Embryonic facial prominence (tissue), 1 donor: Measurements from ENCODE around the gene CNKSR3.
A peak's percentile ranks its signal among the peaks of the same experiment; 100 is the strongest.

ENCODE experiments used
- DNase-seq: peaks from one replicate; pipeline ENCODE4 v3.0.0-alpha.2; 2016; ENCODE audit errors: extremely low spot score

The CNKSR3 gene

DNA sequence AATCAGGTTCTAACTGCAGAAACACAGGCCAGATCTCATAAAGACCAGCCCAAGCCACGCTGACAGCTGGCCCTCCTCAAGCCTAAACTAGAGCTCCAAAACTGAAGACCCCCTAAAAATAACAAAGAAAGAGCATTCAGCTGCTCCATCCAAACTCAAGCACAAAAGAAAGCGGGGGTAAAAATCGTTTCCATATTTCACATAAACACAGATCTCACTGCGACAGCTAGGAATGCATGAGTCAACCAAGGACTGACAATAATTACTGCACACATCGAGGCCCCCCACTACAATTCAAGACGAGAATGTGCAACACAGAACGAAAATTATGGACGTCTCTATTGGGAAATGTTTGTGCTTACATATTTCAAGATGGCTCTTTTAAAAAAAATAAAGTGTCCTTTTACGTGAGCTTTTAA, 31.1 kb downstream of the CNKSR3 start:
- peak; percentile 73 for DNase-seq

DNA sequence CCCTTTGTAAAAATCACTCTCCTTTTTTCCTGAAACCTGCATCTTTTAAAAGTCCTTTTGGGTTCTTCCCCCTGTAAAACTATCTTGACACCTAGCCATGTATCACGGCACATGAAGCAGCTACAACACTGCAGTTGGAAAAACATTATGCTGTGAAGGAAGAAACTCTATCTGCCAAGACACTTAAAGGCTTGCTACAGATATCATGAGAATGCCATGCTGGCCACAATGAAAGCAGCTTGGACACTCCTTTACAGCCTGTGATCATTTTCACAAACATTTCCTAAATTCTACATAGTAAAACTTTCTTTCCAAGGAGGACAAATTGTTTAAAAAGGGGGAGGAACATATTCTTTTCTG, 31.8 kb downstream of the CNKSR3 start:
- DNase-seq, result no peak

DNA sequence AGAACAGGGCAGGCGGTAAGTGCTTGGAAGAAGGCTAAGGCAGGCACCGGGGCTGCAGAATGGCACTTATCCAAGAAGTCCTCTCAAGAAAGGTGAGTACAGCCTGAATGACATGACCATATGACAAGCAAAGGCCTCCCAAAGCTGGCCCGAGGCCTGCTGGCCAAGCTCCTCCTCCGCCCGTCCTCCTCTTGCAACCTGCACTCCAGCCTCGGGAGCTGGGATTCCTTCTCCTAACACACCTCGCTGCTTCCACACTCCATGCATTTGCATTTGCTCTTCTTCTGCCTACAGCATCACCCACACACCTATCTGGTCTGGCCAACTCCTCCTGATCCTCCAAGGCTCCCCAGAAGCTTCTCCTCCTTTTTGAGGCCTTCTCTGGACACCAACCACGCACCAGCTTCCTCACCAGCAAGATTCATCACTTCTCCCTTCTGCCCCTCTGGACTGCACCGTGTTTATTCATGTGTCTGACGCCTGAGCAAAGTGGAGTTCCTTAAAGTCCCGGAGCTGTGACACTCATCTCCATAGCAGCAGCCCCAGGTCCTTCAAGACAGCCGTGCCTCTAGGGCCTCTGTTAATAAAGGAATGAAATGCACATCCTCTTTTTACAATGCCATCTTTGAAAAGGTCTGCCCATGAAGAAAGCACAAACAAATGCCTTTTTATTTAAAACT, 32.3 kb downstream of the CNKSR3 start:
- DNase-seq, result no peak

DNA sequence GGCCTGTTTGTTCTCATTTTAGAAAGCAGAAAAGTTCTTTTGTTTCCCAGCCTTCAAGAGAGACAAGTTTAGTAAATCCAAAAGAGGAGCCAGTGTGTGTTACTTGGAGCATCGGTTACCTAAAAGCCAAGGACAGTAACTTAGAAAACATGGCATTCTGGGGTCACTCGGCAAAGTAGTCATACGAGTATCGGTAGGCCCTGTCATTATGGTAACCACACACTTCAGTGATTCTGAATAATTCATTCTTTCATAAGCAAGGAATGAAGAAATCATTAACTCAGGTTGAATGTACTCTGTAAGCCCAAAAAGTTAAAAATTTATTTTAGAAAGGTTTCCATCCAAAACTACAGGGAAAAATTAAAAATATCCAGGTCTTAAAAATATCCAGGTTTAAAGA, 34.0 kb downstream of the CNKSR3 start:
- DNase-seq, result no peak

DNA sequence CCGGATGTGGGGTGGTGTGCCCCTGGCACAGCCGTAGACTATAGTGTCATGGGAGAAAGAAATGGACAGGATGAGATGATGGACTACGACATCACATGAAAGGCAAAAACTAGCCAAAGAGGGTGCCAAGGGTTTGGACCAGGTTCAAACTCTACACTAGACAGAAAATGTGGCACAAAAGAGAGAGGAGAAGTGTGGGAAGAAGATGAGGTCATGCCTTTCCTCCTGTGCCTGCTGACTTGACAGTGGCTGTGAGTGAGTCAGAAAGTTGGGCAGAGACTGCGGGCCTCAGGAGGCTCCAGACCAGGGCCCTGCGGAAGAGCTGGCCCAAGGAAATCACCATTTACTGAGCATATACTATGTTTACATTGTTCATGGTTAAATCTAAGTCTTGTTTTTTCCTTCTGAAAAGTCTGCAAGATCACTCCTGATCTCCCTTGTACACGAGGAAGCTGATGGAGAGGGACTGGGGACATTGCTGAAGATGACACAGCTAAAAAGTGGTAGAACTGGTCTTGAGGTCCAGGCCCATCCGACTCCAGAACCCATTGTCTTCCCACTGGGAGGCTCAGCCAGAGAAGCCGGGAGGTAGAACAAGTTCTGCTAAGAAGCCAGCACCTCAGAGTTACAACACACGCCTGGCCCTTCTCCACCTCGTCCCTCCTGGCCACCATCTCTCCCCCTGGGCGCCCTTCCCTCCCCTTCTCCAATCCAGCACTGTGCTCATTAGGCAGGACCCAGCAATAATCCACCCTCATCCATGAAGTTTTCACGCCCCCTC, 35.6 kb downstream of the CNKSR3 start:
- DNase-seq, result no peak

DNA sequence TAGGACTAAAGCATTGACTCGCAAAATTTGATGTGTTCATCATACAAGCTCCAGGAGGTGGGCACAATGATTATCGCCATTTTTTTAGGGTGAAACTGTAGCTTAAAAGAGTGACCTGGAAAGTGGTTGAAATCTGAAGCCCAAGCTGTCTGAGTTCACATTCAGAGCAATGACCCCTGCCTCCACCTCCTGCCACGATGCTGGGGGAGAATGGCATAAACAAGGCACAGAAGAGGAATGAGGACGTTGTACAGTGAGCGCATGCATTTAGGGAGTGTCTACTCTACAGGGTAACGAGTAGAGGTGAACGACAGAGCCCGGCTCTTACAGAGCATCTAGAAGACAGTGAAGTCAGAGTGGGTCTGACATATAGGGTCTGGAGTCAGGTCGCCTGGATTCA, 37.2 kb downstream of the CNKSR3 start:
- no peak for DNase-seq

DNA sequence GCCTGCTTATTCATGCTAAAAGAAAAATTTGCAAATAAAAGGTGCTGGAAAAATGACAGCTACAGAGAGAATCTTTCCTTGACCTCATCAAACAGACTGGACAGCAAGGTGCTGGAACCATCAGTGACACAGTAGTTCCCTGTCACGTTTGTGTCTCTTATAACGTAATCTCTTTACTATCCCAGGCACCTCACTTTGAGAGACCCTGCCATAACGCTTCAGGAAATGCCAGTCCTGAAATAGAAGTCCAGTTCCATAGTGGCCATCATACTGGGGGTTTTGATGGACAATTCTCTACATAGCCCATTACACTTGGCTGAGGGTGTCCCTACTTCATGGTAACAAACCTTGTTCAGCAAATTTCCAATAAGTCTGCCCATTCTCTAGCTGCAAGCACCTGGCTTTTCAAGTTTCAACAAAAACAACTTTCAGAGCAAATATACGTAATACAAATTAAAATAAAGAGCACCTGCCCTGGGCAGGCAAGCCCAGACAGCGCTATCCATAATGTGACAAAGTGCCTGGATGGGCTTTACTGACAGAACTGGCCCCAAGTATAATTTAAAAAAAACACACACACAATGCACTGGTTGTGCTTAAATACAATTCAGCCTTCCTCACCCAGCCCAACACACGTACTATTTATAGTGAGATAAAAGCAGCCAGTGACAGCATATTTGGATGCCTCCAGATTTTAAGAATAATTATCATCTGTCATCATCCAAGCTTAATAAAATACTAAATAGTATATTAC, 38.7 kb downstream of the CNKSR3 start:
- no peak for DNase-seq

DNA sequence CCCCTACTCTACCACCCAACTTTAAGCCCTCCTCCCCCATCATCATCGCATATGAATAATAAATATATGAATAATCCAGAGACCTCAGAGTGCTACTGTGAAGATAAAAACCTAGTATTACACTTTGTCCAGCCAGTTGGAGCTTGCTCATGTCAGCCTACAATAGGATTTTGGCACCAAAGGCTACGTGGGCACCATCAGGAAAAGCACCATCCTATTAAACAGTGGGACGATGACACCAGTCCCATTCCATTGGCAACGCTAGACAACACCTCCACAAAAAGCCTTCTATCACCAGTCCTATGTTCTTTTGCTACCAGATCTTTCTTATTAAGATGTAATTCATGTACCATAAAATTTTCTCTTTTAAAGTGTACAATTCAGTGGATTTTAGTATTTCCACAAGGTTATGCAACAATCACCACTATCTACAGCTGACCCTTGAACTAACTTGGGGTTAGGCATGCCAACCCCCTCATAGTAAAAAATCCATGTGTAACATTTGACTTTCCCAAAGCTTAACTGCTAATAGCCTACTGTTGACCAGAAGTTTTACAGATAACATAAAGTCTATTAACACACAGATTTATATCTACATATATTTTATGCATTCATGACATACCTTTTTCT, 41.1 kb downstream of the CNKSR3 start:
- DNase-seq, result no peak

DNA sequence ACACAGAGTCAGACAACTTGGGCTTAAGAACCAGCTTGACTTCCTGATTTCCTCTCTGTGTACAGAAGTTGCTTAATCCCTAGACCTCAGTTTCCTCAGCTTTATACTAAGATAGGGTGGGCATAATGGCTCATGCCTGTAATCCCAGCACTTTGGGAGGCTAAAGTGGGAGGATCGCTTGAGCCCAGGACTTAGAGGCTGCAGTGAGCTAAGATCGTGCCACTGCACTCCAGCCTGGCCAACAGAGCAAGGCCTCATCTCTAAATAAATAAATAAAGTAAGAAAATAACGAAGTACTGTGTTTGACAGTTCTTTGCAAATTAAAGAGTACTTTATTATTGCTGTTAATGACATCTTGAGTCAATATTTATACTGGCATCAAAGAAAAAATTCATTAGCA, 41.7 kb downstream of the CNKSR3 start:
- no peak for DNase-seq

DNA sequence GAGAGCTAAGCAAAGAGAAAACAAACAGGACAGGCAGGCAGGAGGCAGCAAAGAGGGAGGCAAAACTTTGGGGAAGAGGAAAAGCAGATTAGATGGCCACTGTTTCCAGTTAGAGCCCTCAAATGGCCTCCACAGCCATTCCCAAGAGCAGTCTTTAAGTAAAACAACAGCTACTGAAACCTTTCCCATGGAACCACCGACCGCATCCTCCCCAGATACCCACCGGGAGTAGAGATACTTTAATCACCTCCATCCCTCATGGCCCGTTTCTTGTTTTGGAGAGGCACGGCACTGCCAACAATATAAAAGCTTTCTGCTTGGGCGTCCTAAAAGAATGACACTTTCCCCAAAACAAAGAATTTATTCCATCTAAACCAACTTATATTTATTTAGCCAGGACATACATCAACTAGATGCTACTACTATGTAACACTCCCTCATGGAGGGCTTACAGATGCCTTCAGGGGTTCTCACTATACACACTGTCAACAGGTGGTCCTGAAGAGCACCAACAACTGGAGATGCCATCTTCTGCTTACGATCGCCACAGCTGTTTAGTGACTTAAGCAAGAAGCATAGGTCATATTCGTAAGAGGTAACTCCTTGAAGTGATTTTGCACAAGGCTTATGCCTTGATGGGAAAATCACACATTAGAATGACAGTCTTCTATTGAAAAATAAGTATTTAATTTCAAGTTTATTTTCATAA, 43.4 kb downstream of the CNKSR3 start:
- DNase-seq, result no peak

DNA sequence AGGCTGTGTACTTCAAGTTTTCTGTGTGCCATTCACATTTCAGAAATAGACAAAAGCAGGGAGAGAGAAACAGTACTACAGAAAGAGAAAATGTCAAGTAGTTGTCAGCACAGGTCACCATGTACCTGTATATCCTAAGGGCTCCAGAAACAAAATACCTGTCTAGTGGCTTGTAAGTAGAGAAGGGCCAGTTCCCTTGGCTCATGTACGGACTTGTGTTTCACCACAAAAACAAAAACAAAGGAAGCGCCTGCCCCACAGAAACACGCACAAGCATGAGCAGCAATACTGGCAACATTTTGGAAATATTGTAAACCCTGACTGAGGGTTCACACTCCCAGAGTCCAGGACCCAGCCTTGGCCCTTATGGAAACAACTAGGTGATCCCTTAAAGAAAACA, 44.3 kb downstream of the CNKSR3 start:
- DNase-seq, result no peak

DNA sequence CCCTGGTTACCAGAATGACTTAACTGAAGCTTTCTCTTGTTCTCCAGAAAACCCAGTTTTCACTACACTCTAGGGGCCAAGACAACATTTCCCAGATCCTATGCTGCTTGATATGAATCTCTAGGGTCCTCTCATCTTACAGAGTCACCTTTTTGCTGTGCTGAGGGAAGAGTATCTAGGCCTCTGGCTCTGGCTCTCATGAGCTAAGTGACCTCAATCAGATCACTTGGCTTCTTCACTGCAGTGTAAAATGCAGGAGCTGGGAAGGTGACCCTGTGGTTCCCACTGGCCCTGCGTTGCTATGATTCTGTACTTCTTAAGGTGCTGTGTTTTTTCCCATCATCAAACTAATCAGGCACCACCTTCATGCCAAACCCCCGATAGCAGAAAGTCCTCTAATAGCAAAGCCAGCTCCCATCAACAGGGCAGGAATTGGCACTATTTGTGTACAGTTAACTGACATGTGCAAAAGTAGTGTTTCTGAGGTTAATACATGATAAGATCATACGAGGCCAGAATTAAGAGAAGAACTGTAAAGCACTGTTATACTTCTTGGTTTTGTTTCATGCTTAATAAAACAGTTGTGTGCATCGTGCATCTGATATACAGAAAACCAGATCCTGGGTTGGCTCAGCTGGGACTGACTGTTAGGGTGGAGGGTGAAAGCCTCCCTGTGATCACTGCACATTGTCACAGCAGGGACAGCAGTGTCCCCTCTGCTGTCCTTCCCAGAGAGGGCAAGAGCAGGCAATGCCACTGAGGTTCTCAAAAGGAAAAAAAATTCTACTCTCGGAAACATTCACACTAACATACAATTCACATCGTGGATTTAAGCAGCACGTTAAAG, 46.7 kb downstream of the CNKSR3 start:
- DNase-seq, result no peak

DNA sequence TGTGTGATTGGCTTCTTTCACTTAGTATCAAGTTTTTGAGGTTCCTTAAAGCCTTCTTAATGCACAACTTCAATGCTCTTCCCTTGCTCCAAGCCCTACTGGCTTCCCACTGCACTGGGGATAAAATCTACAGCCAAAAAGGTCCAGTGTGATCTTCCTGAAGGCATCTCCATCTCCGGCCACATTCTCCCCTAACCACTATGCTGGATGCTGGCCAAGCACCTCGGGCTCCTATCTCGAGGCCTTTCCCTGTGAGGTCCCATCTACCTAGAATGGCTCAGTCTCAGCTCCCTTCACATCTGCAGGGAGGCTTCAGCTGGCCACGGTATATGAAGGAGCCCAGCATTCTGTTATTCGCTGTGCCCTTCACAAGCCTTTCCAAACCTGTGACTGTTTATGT, 48.1 kb downstream of the CNKSR3 start:
- no peak for DNase-seq

DNA sequence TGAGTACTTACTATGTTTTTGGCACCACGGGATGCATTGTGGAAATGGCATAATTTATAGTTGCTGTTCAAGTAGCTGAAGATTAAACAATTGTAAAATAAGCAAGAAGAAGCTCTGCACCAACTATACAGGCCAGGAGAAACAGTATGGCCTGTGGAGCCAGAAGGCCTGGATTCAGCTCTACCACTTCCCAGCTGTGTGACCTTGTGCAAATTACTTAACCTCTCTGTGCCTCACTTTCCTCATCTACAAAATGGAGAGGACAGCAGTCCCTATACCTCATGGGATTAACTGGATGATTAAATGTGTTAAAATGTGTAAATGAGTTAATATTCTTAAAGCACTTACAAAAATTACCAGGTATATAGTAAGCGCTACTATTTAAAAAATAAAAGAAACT, 49.1 kb downstream of the CNKSR3 start:
- DNase-seq, result no peak

DNA sequence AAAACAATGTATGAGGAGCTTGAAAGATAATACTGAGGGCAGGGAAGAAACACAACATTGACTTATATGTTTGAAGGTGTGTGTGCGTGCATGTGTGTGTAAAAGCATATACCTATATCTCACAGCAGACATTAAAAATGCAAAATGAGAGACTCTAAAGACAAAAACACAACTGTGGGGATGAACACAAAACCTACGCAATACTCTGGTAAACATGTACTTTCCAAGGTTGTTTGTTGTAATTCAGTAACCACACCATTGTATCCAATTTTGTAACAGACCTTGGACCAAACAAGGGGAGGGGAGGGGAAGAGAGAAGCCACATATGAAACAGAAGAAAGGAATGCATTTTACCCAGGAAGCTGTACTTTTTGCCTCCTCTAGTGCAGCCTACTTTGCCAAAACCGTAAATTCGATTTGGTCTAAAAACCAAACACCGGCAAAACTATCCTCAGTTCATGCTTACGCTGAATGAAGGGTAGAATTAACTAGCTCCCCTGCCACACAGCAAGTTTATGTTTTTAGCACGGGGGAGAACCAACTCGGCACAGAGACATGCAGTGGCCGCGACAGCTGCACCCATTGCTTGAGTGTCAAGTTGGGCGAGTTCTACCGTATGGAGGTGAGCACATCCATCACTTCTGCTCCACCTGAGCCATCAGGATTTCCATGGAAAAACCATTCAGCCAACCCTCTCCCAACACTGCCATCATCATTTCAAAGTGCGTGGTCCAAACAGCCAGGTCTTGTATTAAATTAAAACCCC, 50.0 kb downstream of the CNKSR3 start:
- no peak for DNase-seq

DNA sequence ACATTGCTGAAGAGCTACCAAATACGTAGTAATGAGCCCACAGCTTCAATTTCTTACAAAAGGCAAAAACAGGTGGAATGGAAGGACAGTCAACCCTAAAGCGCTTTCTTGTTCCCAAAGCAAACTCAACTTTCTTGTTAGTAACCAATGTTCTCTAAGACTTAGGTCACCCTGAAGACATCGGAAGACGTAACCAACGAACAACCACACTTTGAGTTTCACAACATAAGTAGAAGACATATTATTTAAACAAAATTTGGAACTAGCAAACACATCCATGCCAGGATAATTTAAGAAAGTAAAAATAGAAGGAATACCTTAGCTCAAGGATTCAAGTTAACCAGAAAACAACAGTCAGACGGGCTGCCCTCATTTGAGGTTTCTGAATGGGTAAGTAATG, 51.0 kb downstream of the CNKSR3 start:
- no peak for DNase-seq

DNA sequence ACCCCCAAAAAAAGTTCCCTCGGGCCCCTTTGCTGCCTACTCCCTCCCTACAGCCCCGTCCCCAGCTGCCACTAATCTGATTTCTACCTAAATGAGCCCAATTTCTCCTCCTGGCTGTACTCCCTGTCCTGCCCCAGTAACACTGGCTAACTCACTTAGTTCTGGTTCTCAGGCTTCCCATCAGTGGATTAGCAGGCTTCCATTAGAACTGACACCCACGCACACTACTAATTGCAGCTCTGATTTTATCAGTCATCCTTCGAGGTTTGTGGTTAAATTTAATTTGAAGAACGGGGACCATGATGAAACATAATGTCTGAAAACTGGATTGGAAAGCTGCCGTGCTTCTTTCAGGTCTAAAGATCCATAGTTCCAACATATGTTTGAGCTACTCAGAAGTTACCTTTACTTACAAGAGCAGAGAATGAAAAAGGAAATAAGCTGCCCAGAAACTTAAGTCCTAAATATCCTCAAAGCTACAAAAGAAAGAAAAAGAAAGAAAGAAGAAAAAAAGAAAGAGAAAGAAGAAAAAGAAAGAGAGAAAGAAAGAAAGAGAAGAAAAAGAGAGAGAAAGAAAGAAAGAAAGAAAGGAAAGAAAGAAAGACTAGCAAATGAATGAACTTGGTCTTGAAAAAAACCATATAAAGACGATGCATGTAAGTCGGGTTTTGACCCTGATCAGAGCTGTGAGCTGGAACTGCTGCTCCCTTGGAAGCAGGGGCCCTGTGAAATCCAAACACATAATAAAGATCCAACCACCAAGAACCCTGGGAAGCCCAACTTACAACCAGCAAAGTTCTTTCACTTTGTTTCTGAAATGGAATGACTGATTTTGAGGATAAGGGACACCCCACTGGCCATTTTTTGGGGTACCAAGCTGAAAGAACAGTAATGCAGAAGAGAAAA, 51.7 kb downstream of the CNKSR3 start:
- DNase-seq, result no peak

DNA sequence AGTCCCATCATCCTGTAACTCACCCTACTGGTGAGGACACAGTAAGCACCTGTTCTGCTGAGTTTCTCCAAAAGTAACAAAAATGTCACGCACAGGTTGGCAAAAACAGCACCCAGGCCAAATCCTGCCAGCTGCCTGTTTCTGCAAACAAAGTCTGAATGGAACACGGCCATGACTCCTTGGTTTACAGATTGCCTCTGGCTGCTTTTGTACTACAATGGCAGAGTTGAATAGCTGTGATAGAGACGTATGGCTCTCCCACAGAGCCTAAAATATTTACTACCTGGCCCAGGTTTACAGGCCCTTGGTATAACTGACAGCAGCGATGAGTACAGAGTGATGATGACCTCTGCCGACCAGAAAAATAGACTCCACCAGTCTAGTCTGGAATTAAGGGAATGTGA, 52.6 kb downstream of the CNKSR3 start:
- no peak for DNase-seq
